ENCODE measurements around the gene ADAM19.

GRCh38 chr5:157471709-157472108 is 103.9 kb downstream of the ADAM19 start:
- TF ChIP-seq CTCF (IDR thresholded peaks at IDR 0.05) (peak; percentile 32 to 56 (median 47)), POLR2A (IDR thresholded peaks at IDR 0.05) (no peak)
